GM23338 (cell line): Measurements from ENCODE around the gene LCNL1. TPM values are rescaled to one million over a fixed set of nuclear protein-coding genes. Genes with fewer than 3 reads are reported as not detected.

ENCODE experiments used
- ATAC-seq: fragments of 200-7000 bp; cut with Tn5 transposase; 3 replicates; pipeline ENCODE4 v1.9.1; 2020
- DNase-seq: peaks from one replicate; pipeline ENCODE4 v3.0.0-alpha.2; 2015; ENCODE audit warnings: low spot score
- H2AFZ ChIP-seq: fragments of 200-600 bp; sonication (generic); 2 replicates; pipeline ENCODE4 v1.8.0; 2016; ENCODE audit warnings: antibody characterized with exemption, mild to moderate bottlenecking, moderate library complexity
- H3F3A ChIP-seq: fragments of 200-600 bp; sonication (generic); replicated peaks from 2 replicates; pipeline ENCODE4 v1.8.0; 2017; ENCODE audit warnings: antibody characterized with exemption, mixed run types, low read depth
- H3K27ac ChIP-seq: fragments of 200-600 bp; sonication (generic); 2 replicates; pipeline ENCODE4 v1.6.1; 2016; ENCODE audit warnings: low read depth
- H3K27me3 ChIP-seq: fragments of 200-600 bp; sonication (generic); 2 replicates; pipeline ENCODE4 v1.8.0; 2016; ENCODE audit warnings: mild to moderate bottlenecking, mixed run types, moderate library complexity; ENCODE audit not compliant: insufficient read depth
- H3K36me3 ChIP-seq: fragments of 200-600 bp; sonication (generic); 2 replicates; pipeline ENCODE4 v1.8.0; 2016; ENCODE audit warnings: mild to moderate bottlenecking; ENCODE audit not compliant: insufficient read depth
- H3K4me1 ChIP-seq: fragments of 200-600 bp; sonication (generic); 2 replicates; pipeline ENCODE4 v1.8.0; 2016; ENCODE audit warnings: mild to moderate bottlenecking, moderate library complexity; ENCODE audit not compliant: insufficient read depth
- H3K4me2 ChIP-seq: fragments of 200-600 bp; sonication (generic); 2 replicates; pipeline ENCODE4 v1.7.1; 2017; ENCODE audit warnings: mixed run types
- H3K4me3 ChIP-seq: fragments of 200-600 bp; sonication (generic); 2 replicates; pipeline ENCODE4 v1.6.1; 2016; ENCODE audit warnings: mixed run types
- H3K79me2 ChIP-seq: fragments of 200-600 bp; sonication (generic); replicated peaks from 2 replicates; pipeline ENCODE4 v1.8.0; 2017; ENCODE audit warnings: mild to moderate bottlenecking; ENCODE audit not compliant: insufficient read depth
- H3K9me2 ChIP-seq: fragments of 200-600 bp; sonication (generic); 2 replicates; pipeline ENCODE4 v1.8.0; 2017; ENCODE audit not compliant: insufficient read depth
- H4K20me1 ChIP-seq: fragments of 200-600 bp; sonication (generic); replicated peaks from 2 replicates; pipeline ENCODE4 v1.8.0; 2017; ENCODE audit warnings: mild to moderate bottlenecking; ENCODE audit not compliant: insufficient read depth
- H3K27ac Mint-ChIP-seq: 2 replicates; pipeline ENCODE4 v1.8.0; 2020; ENCODE audit warnings: inconsistent platforms, mild to moderate bottlenecking, moderate library complexity, mixed read lengths
- H3K27me3 Mint-ChIP-seq: 3 replicates; pipeline ENCODE4 v1.8.0; 2022; ENCODE audit warnings: low read depth, mild to moderate bottlenecking, moderate library complexity, mixed read lengths, inconsistent platforms; ENCODE audit not compliant: insufficient read depth, poor library complexity
- H3K36me3 Mint-ChIP-seq: 3 replicates; pipeline ENCODE4 v1.8.0; 2021; ENCODE audit warnings: low read depth, mild to moderate bottlenecking, inconsistent platforms, moderate library complexity, mixed read lengths
- H3K4me1 Mint-ChIP-seq: 3 replicates; pipeline ENCODE4 v1.8.0; 2020; ENCODE audit warnings: mild to moderate bottlenecking, inconsistent platforms, mixed read lengths
- H3K4me3 Mint-ChIP-seq: 3 replicates; pipeline ENCODE4 v1.8.0; 2021; ENCODE audit warnings: moderate library complexity, mild to moderate bottlenecking, inconsistent platforms, mixed read lengths
- H3K9me3 Mint-ChIP-seq: 3 replicates; pipeline ENCODE4 v1.8.0; 2020; ENCODE audit warnings: moderate library complexity, mild to moderate bottlenecking, inconsistent platforms, mixed read lengths
- CREB1 ChIP-seq: fragments of 250-450 bp; sonication (Bioruptor Pico); IDR thresholded peaks from 2 replicates; pipeline ENCODE4 v1.5.0; 2020; ENCODE audit warnings: low read depth, mild to moderate bottlenecking, moderate library complexity
- CTCF ChIP-seq, 2 experiments: fragments of 200-600 bp in 1 of 2; sonication (generic) in 1 of 2; conservative IDR thresholded peaks; 2 replicates each; pipeline versions ENCODE4 v1.5.1 to v1.6.1; 2016 to 2017; ENCODE audit warnings: antibody characterized with exemption in 2 of 2, low read depth in 2 of 2, mild to moderate bottlenecking in 2 of 2, moderate library complexity in 1 of 2
- EZH2 ChIP-seq: fragments of 200-600 bp; sonication (generic); IDR thresholded peaks from one replicate; pipeline ENCODE4 v1.8.0; 2017; ENCODE audit warnings: antibody characterized with exemption, mild to moderate bottlenecking, low read depth; ENCODE audit not compliant: unreplicated experiment
- JUNB ChIP-seq: IDR thresholded peaks from one replicate; pipeline ENCODE4 v1.6.1; 2016; ENCODE audit warnings: antibody characterized with exemption; ENCODE audit not compliant: unreplicated experiment
- NANOG ChIP-seq: IDR thresholded peaks from 2 replicates; pipeline ENCODE4 v1.6.1; 2016; ENCODE audit warnings: antibody characterized with exemption, borderline replicate concordance
- STAT1 ChIP-seq: IDR thresholded peaks from one replicate; pipeline ENCODE4 v1.6.1; 2016; ENCODE audit warnings: antibody characterized with exemption; ENCODE audit not compliant: unreplicated experiment
- ZNF331 ChIP-seq: fragments of 250-450 bp; sonication (Bioruptor Pico); IDR thresholded peaks from 2 replicates; pipeline ENCODE4 v1.5.0; 2020; ENCODE audit warnings: low read depth, mild to moderate bottlenecking, moderate library complexity
- polyA plus RNA-seq: library from polyadenylated mRNA; unstranded; fragments of >200 nt; fragmentation: Nextera tagmentation; extraction: Ambion mirVana; gene quantifications from 2 replicates; pipeline ENCODE4 v1.2.1, GENCODE V29; 2016
- total RNA-seq: library from RNA; depleted of rRNA; stranded (reverse); fragments of >200 nt; shearing (Covaris generic); gene quantifications from 2 replicates; pipeline ENCODE4 v1.2.3, GENCODE V29; 2014

Gene LCNL1
- total and polyA plus RNA-seq, 2 experiments from 2014 or later: 0.11 TPM; not detected in 1

- H3K9me3 Mint-ChIP-seq: peaks cover 4% of the 10 kb centered on the region; the same call in 2 of the 3 replicates
- ATAC-seq: no peak
Measured at GRCh38 chr9:136955202-136955942, 27.4 kb upstream of the LCNL1 start.

GRCh38 chr9:136955943-136956335 lies 26.9 kb upstream of the LCNL1 start:
- Mint-ChIP-seq H3K27ac (no peak overlapping the region), H3K9me3 (peaks cover 4% of the 10 kb centered on the region; the same call in 2 of the 3 replicates), H3K4me1 (no peaks in the 10 kb centered on the region; the same call in 2 of the 3 replicates), H3K36me3 (no peaks in the 10 kb centered on the region; the same call in 2 of the 3 replicates), H3K27me3 (peaks cover 5% of the 10 kb centered on the region), H3K4me3 (no peak overlapping the region)
- H3K27ac ChIP-seq: no peak overlapping the region
- TF ChIP-seq CREB1 (no peak), ZNF331 (CRISPR knock-in tag) (no peak), STAT1 (no peak), CTCF (conservative IDR thresholded peaks at IDR 0.05; ENCODE audit: low read depth in 2 of 2) (no peak), EZH2 (no peak)
- H3K36me3 ChIP-seq: no peaks in the 10 kb centered on the region
- DNase-seq (no peak), ATAC-seq (no peak)
- H3K4me2 ChIP-seq: no peak overlapping the region
- H3K9me2 ChIP-seq: 0 out of 2 replicates have a peak, but pooled peaks cover 6% of the 10 kb centered on the region
- H3F3A ChIP-seq: no peaks in the 10 kb centered on the region
- H3K79me2 ChIP-seq: no peaks in the 10 kb centered on the region
- H2AFZ ChIP-seq: no peak overlapping the region
- no peak overlapping the region for H3K4me3 ChIP-seq
- H4K20me1 ChIP-seq: no peaks in the 10 kb centered on the region
- H3K4me1 ChIP-seq: no peaks in the 10 kb centered on the region; the same call in 1 of the 2 replicates
- no peaks in the 10 kb centered on the region for H3K27me3 ChIP-seq

More at GRCh38 chr9:136955202-136955942, 27.4 kb upstream of the LCNL1 start:
- H3K36me3 Mint-ChIP-seq: no peaks in the 10 kb centered on the region; the same call in 2 of the 3 replicates
- Histone ChIP-seq H3K9me2 (0 out of 2 replicates have a peak, but pooled peaks cover 6% of the 10 kb centered on the region), H2AFZ (no peak overlapping the region), H4K20me1 (no peaks in the 10 kb centered on the region), H3K27me3 (no peaks in the 10 kb centered on the region), H3K27ac (no peak overlapping the region), H3K79me2 (no peaks in the 10 kb centered on the region), H3F3A (no peaks in the 10 kb centered on the region), H3K4me3 (no peak overlapping the region), H3K4me2 (no peak overlapping the region), H3K4me1 (no peaks in the 10 kb centered on the region; the same call in 1 of the 2 replicates), H3K36me3 (no peaks in the 10 kb centered on the region)
- no peaks in the 10 kb centered on the region; the same call in 2 of the 3 replicates for H3K4me1 Mint-ChIP-seq
- TF ChIP-seq EZH2 (no peak), STAT1 (no peak), NANOG (no peak)
- DNase-seq: no peak
- H3K27me3 Mint-ChIP-seq: peaks cover 5% of the 10 kb centered on the region
- no peak overlapping the region for H3K27ac Mint-ChIP-seq
- H3K4me3 Mint-ChIP-seq: no peak overlapping the region

- no peak overlapping the region for H2AFZ ChIP-seq
- H3K4me3 ChIP-seq: no peak overlapping the region
- 0 out of 2 replicates have a peak, but pooled peaks cover 6% of the 10 kb centered on the region for H3K9me2 ChIP-seq
- no peak overlapping the region for H3K4me2 ChIP-seq
- H3K27ac ChIP-seq: no peak overlapping the region
- Mint-ChIP-seq H3K36me3 (no peaks in the 10 kb centered on the region; the same call in 2 of the 3 replicates), H3K4me1 (no peaks in the 10 kb centered on the region; the same call in 2 of the 3 replicates), H3K27ac (no peak overlapping the region), H3K4me3 (no peak overlapping the region; the same call in 2 of the 3 replicates), H3K27me3 (peaks cover 6% of the 10 kb centered on the region), H3K9me3 (peaks cover 4% of the 10 kb centered on the region; the same call in 2 of the 3 replicates)
- H3K36me3 ChIP-seq: no peaks in the 10 kb centered on the region
- no peak for ATAC-seq
- H3K27me3 ChIP-seq: no peaks in the 10 kb centered on the region
- H3K79me2 ChIP-seq: no peaks in the 10 kb centered on the region
- no peaks in the 10 kb centered on the region for H4K20me1 ChIP-seq
- H3K4me1 ChIP-seq: no peaks in the 10 kb centered on the region; the same call in 1 of the 2 replicates
- no peak for DNase-seq
- no peaks in the 10 kb centered on the region for H3F3A ChIP-seq
- TF ChIP-seq ZNF331 (CRISPR knock-in tag) (no peak), CREB1 (no peak), JUNB (no peak)
Measured at GRCh38 chr9:136956604-136957003, 26.2 kb upstream of the LCNL1 start.
